Limb (tissue), 2 donors: ENCODE data around the gene RPRD1A.
"Not testable (repeated sequence)": the region's sequence is repeated elsewhere in the genome, so short reads cannot be mapped to it uniquely, and the experiment has no call there.

Experiments used
- DNase-seq, 2 donors: peaks; one replicate each; pipeline ENCODE4 v3.0.0-alpha.2; 2016; ENCODE audit errors: extremely low spot score in 2 of 2

Gene RPRD1A

DNA sequence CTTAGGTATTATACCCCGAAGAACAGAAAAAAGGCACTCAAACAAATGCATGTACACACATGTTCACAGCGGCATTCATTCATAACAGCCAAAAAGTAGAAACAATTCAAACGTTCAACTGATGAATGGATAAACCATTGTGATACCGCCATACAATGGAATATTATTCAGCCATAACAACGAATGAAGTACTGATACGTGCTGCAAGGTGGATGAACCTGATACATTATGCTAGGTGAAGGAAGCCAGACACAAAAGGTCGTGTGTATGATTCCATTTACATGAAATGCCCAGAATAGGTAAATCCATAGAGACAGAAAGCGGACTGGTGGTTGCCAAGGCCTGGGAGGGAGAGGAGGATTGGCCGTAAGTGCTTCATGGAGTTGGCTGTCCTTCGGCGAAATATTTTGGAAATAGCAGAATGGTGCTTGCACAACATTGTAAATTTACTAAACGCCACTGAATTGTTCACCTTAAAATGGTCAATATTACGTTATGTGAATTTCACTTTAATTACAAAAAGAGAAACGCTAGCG, 95.6 kb downstream of the RPRD1A start:
- DNase-seq: no peak

GRCh38 chr18:35969676-35970075, 97.7 kb downstream of the RPRD1A start:
- no peak for DNase-seq

DNA sequence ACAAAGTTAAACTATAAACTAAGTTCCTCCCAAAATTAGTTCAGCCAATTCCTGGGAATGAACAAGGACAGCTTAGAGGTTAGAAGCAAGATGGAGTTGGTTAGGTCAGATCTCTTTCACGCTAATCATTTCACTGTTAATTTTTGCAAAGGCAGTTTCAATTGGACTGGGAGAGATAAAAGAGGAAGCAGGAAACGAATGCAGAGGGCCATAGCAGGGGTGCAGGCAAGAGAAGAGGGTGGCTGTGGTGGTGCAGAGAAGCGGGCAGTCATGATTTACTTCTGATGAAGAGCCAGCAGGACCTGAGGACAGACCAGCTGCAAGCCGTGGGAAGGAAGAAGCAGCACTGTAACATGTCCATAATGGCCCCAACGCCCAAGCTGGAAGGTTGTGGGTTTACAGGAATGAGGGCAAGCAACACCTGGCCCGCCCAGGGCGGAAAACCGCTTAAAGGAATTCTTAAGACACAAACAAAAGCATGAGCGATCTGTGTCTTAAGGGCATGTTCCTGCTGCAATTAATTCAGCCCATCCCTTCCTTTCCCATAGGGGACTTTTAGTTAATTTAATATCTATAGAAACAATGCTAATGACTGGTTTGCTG, 99.0 kb downstream of the RPRD1A start:
- DNase-seq: no peak

DNA sequence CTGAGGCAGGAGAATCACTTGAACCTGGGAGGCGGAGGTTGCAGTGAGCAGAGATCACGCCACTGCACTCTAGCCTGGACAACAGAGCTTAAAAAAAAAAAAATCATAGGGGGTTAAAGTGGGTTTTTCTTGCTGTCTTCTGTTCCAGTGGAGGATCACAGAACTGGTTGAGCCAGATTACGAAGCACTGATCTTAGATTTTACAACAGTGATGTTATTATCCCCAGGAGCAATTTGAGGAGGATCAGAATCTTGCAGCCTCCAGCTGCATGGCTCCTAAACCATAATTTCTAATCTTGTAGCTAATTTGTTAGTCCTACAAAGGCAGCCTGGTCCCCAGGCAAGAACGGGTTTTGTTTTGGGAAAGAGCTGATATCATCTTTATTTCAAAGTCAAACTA, 99.5 kb downstream of the RPRD1A start:
- not testable (repeated sequence) for DNase-seq

DNA sequence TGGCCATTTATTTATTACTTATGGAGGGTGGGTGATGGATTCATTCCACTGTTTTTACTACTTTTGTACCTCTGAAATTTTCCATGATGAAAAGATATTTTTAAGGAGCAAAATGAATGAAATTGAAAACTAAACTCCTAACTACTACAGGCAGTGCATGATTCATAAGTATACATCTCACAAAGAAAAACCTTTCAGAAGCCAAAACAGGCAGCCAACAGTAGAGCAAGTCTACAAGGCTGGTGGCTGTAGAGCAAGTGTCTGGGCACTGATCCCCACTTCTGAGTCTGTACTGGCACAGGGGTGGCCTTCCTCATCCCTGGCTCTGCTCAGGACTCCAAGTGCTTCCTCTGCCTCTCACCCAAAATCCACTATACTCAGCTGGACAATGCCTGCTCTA, 103.0 kb downstream of the RPRD1A start:
- DNase-seq: no peak

GRCh38 chr18:35962320-35962719, 105.0 kb downstream of the RPRD1A start:
- DNase-seq: no peak

- no peak for DNase-seq
Measured at GRCh38 chr18:35956226-35956625, 111.1 kb downstream of the RPRD1A start.

DNA sequence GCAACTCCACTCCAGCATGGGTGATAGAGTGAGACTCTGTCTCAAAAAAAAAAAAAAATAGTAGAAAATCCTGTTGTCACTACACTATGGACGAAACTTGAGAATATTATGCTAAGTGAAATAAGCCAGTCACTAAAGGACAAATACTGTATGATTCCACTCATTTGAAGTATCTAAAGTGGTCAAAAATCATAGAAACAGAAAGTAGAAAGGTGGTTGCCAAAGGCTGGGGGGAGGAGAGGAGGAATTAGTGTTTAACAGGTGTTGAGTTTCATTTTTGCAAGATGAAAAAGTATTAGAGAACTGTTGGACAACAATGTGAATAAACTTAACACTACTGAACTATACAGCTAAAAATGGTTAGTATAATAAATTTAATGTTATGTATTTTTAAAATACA, 113.7 kb downstream of the RPRD1A start:
- DNase-seq: no peak

GRCh38 chr18:35950628-35950982, 116.8 kb downstream of the RPRD1A start:
- no peak for DNase-seq

DNA sequence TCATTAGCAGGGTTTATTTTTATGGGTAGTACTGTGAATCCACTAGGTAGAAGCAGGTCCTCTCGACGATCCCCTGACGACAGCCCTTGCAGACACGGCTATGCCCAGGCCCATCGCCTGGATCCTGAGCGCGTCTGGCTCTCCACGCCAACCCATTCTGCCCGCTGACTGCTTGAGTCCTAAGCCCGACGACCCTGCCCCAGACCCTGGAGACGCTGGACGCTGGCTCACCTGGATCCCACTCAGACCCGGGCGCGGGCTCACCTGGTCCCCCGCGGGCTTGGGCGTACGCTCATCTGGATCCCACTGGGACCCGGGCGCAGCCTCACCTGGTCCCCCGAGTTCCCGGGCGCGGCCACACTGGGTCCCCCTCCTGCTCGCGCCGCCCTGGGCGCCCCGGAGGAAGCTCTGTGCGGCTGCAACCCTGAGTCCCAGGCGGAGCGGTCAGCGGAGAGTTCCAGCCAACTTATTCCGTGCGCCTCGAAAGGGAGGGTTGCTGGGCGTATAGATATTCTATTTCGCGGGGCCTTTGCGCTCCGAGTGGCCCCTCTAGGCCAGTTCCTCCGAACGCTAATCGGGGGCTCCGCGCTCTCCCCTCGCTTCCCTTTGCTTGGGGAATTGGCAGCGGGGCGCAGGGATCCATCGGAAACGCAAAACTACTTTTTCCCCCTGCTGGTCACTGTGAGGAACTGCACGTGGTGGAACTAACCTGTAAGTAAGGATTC, 117.3 kb downstream of the RPRD1A start:
- peak; percentile 62 to 77 for DNase-seq

GRCh38 chr18:35949090-35949489, 118.3 kb downstream of the RPRD1A start:
- DNase-seq: no peak

DNA sequence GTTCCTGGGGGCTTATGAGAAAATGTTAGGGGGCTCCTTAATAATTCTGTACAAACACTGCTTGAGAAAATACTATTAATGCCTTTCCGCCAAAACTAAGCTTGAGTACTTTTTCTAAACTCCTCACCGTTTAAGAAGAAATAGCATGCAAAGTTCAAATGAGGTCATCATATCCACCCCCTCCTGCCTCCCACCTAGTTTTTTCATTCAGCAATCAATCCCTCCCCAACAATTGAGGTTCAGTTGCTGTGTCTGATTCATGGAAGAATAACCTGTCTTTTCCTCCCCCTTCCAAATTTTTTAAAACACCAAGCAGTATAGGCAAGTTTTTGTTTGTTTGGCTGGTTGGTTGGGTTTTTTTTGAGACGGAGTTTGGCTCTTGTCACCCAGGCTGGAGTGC, 119.3 kb downstream of the RPRD1A start:
- no peak for DNase-seq

DNA sequence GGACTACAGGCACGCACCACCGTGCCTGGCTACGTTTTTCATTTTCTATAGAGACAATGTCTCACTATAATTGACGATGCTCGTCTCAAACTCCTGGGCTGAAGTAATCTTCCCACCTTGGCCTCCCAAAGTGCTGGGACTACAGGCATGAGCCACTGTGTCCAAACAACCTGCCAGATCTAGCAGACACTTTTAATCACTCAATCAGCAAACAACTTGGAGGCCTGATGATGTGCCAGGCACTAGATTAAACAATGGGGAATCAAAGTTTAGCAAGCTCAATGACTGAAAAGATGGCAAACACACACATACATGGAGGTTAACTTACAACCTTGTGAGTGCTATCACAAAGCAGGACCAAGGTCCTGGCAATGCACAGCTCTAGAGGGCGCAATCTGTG, 124.7 kb downstream of the RPRD1A start:
- DNase-seq: no peak

GRCh38 chr18:35942133-35942532, 125.2 kb downstream of the RPRD1A start:
- no peak for DNase-seq

- no peak for DNase-seq
Measured at GRCh38 chr18:35941299-35941698, 126.1 kb downstream of the RPRD1A start.
